ENCODE measurements around the gene ZBTB24. TPM values are rescaled to one million over a fixed set of nuclear protein-coding genes. Genes with fewer than 3 reads are reported as not detected.

Gene ZBTB24
- total and polyA plus RNA-seq, 2 of the 13 experiments (the other 11 are each of a cell fraction or from before 2014, with no cell fraction given): 1.5 to 6.2 TPM

DNA sequence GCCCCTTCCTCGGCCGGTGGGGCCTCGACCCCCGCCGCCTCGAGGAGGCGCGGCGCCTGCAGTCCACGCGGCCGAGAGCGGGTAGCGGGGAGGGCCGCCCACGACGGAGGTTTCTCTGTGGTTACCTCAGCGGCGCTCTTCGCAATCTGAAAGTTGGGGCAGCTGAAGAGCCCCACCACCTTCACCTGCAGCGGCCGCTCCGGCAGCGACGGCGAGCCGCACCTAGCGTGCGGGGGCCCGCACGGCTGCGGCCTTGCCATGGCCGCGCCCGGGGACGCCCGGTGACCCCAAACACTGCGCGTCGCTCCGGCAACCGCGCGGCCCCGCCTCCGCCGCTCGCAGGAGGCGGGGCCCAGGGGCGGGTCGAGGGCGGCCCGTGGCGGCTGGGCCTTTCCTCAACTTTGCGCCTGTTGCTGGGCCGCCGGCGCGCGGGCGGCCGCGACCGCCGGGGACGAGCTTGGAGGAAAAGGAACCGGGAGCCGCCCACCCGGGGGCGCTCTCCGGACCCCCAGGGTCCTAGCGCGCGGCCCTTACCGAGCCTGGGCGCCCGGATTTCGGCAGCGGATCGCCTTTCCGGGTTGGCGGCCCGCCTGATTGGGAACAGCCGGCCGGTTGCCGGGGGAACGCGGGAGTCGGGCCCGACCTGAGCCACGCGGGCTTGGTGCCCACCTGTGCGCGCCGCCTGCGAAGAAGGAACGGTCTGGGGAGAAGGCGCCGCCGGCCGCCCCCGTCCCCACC lies 42.5 kb downstream of the ZBTB24 start, which contains the start of the genes PPIL6 and SMPD2:
TSS of gene PPIL6 (minus strand) at position 298 of the 738 bp plus-strand sequence. CDS start at position 260, 38 bp downstream.
TSS of gene SMPD2 (plus strand) at position 394 of the 738 bp plus-strand sequence. CDS start 398 bp downstream, outside the sequence.
- DNase-seq (ENCODE audit: low spot score) (peak; percentile 77), ATAC-seq (peak; percentile 89), FAIRE-seq (peak; percentile 30)
- Histone ChIP-seq H3K36me3 (replicated peaks in 1 of 2; ENCODE audit: control insufficient read depth in 1 of 2, insufficient read depth in 2 of 2, low read length in 2 of 2) (peaks cover 2 to 10% of the 10 kb centered on the region in 2 experiments; a peak in 2 of 5 replicates), H3K79me2 (ENCODE audit: insufficient read depth, low read length) (peaks cover 9% of the 10 kb centered on the region), H2AFZ (ENCODE audit: low read length) (peak within 1 kb of the TSS; percentile 84), H3K27me3 (ENCODE audit: control insufficient read depth in 1 of 2, insufficient read depth in 2 of 2, low read length in 2 of 2) (no peaks in the 10 kb centered on the region; a peak in 1 of 5 replicates), H4K20me1 (ENCODE audit: insufficient read depth, low read length) (no peaks in the 10 kb centered on the region), H3K4me3 (replicated peaks in 1 of 3; ENCODE audit: insufficient read depth in 1 of 3, low read depth in 2 of 3, low read length in 3 of 3) (peak within 1 kb of the TSS; percentile 92 to 100 (median 94)), H3K4me2 (ENCODE audit: low read depth, low read length) (peak within 1 kb of the TSS; percentile 93), H3K9ac (ENCODE audit: insufficient read depth, low read depth, low read length) (peak within 1 kb of the TSS; percentile 96), H3K9me3 (ENCODE audit: low read length) (no peaks in the 10 kb centered on the region), H3K27ac (ENCODE audit: extremely low read length, insufficient read depth, low read length) (peak within 1 kb of the TSS; percentile 80), H3K4me1 (ENCODE audit: insufficient read depth, low read length) (peaks cover 25% of the 10 kb centered on the region)
- BruUV-seq (replicated peaks): no TSS peak
- 0% methylated on average over 6 of the region's 102 CpGs for WGBS (ENCODE audit: low lambda C conversion rate)
- ChIA-PET CTCF (ENCODE audit: low intra/inter-chr PET ratio, low total read pairs) (no interaction called here), POLR2A (interaction anchor here (1.0 to 3.8 kb wide), 6 partner anchors 10 to 58 kb away, joined by 3 to 29 read pairs (median 4); partner anchors contain the start of genes CD164 and MICAL1)
- in situ Hi-C loops (cut with HindIII; ENCODE audit: extremely low pct_ligation_motif_present, low pct_unique_long_range_greater_than_20kb): loop anchor here (5.0 kb wide), 1 partner anchor 58 kb away; the partner anchor contains the start of gene CD164
- intact Hi-C loops (cut with micrococcal nuclease; ENCODE audit: unreplicated experiment): loop anchor here (1.0 to 2.0 kb wide), 3 partner anchors 15 to 58 kb away; partner anchors contain the start of genes CD164 and MICAL1
- TF ChIP-seq EP300 (IDR thresholded peaks at IDR 0.05; ENCODE audit: low read depth in 2 of 2, low read length in 2 of 2) (no peak; a peak in 1 of 4 replicates), EP300 (CRISPR knock-in tag; IDR thresholded peaks at IDR 0.05; ENCODE audit: borderline replicate concordance) (no peak), REL (CRISPR knock-in tag; conservative IDR thresholded peaks at IDR 0.05) (peak; percentile 72; the same call in 1 of the 2 replicates), ZBTB1 (CRISPR knock-in tag; IDR thresholded peaks at IDR 0.05; ENCODE audit: borderline replicate concordance) (no peak), ZNF563 (CRISPR knock-in tag; IDR thresholded peaks at IDR 0.05) (peak; percentile 61; the same call in 1 of the 2 replicates), ZNF501 (CRISPR knock-in tag; IDR thresholded peaks at IDR 0.05) (peak; percentile 54), ZMYM4 (CRISPR knock-in tag; IDR thresholded peaks at IDR 0.05) (peak; percentile 71; the same call in 1 of the 2 replicates), POLR2G (IDR thresholded peaks at IDR 0.05; ENCODE audit: low read depth, low read length) (peak; percentile 70), ZNF446 (CRISPR knock-in tag; IDR thresholded peaks at IDR 0.05) (0 out of 2 replicates have a peak, but pooled peaks have one; percentile 1), ZNF598 (CRISPR knock-in tag; IDR thresholded peaks at IDR 0.05; ENCODE audit: borderline replicate concordance) (no peak), ZNF235 (CRISPR knock-in tag; IDR thresholded peaks at IDR 0.05; ENCODE audit: borderline replicate concordance) (0 out of 2 replicates have a peak, but pooled peaks have one; percentile 59), NFATC3 (CRISPR knock-in tag; IDR thresholded peaks at IDR 0.05) (no peak), MAZ (IDR thresholded peaks at IDR 0.05; ENCODE audit: borderline replicate concordance, low read depth, low read length) (no peak), MAZ (CRISPR knock-in tag; IDR thresholded peaks at IDR 0.05; ENCODE audit: low read depth) (no peak; the same call in 1 of the 2 replicates), ZFP37 (CRISPR knock-in tag; IDR thresholded peaks at IDR 0.05; ENCODE audit: borderline replicate concordance) (0 out of 2 replicates have a peak, but pooled peaks have one; percentile 60), ZNF230 (CRISPR knock-in tag; IDR thresholded peaks at IDR 0.05) (0 out of 2 replicates have a peak, but pooled peaks have one; percentile 12), ZNF136 (CRISPR knock-in tag; IDR thresholded peaks at IDR 0.05; ENCODE audit: low read depth) (no peak), ZNF883 (CRISPR knock-in tag; IDR thresholded peaks at IDR 0.05; ENCODE audit: not compliant biosample characterization) (peak; percentile 48), ZNF510 (CRISPR knock-in tag; IDR thresholded peaks at IDR 0.05; ENCODE audit: low read depth) (0 out of 2 replicates have a peak, but pooled peaks have one; percentile 45), NFE2L2 (IDR thresholded peaks at IDR 0.05; ENCODE audit: low read length) (no peak), RFX5 (IDR thresholded peaks at IDR 0.05; ENCODE audit: low read depth, low read length) (peak; percentile 70)
- TF ChIP-seq, protein P1, sequence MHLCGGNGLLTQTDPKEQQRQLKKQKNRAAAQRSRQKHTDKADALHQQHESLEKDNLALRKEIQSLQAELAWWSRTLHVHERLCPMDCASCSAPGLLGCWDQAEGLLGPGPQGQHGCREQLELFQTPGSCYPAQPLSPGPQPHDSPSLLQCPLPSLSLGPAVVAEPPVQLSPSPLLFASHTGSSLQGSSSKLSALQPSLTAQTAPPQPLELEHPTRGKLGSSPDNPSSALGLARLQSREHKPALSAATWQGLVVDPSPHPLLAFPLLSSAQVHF (CRISPR knock-in tag; IDR thresholded peaks at IDR 0.05): peak; percentile 80; the same call in 1 of the 2 replicates
- TF ChIP-seq, protein P2, sequence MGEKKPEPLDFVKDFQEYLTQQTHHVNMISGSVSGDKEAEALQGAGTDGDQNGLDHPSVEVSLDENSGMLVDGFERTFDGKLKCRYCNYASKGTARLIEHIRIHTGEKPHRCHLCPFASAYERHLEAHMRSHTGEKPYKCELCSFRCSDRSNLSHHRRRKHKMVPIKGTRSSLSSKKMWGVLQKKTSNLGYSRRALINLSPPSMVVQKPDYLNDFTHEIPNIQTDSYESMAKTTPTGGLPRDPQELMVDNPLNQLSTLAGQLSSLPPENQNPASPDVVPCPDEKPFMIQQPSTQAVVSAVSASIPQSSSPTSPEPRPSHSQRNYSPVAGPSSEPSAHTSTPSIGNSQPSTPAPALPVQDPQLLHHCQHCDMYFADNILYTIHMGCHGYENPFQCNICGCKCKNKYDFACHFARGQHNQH (CRISPR knock-in tag; IDR thresholded peaks at IDR 0.05): peak; percentile 68; the same call in 1 of the 2 replicates
